DND-41 (cell line): Measurements from ENCODE around the gene ADCY2.

Source experiments
- EZH2 ChIP-seq: IDR thresholded peaks from 3 replicates; pipeline ENCODE4 v1.6.1; 2012; ENCODE audit warnings: borderline replicate concordance, low read depth, mild to moderate bottlenecking, moderate library complexity, low read length, inconsistent platforms; ENCODE audit not compliant: severe bottlenecking
- TF ChIP-seq, protein P1 (sequence below): IDR thresholded peaks from 2 replicates; pipeline ENCODE4 v1.5.1; 2012; ENCODE audit warnings: borderline replicate concordance, low read length, moderate library complexity, mild to moderate bottlenecking; ENCODE audit not compliant: poor library complexity, severe bottlenecking; ENCODE audit errors: extremely low read depth

DNA sequence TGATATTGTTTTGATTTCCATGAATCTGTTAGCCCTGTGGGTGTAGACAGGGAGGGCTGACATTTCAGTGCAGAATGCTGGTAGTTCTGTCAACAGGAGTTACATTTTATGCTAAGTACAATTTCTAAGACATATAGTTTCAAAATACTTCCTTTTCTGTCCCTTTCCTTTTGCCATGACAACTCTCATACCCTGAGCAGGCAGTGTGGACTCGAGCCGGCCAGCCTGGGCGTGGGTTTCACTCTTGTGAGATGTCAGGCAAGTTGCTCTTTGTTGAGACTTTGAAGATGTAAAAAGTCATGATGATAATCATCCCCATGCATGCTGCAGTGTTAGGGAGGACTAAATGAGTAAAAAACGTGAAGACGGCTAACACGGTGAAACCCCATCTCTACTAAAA, 257.1 kb downstream of the ADCY2 start:
- TF ChIP-seq, protein P1, sequence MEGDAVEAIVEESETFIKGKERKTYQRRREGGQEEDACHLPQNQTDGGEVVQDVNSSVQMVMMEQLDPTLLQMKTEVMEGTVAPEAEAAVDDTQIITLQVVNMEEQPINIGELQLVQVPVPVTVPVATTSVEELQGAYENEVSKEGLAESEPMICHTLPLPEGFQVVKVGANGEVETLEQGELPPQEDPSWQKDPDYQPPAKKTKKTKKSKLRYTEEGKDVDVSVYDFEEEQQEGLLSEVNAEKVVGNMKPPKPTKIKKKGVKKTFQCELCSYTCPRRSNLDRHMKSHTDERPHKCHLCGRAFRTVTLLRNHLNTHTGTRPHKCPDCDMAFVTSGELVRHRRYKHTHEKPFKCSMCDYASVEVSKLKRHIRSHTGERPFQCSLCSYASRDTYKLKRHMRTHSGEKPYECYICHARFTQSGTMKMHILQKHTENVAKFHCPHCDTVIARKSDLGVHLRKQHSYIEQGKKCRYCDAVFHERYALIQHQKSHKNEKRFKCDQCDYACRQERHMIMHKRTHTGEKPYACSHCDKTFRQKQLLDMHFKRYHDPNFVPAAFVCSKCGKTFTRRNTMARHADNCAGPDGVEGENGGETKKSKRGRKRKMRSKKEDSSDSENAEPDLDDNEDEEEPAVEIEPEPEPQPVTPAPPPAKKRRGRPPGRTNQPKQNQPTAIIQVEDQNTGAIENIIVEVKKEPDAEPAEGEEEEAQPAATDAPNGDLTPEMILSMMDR = no peak
- TF ChIP-seq EZH2 = no peak
